Neural cell (in vitro differentiated cells): ENCODE data around the gene COL18A1. TPM values are rescaled to one million over a fixed set of nuclear protein-coding genes. Genes with fewer than 3 reads are reported as not detected.

Experiments used
- H2AFZ ChIP-seq: fragments of 200-600, 300-800 bp; sonication (generic), shearing (Covaris generic); 2 replicates; pipeline ENCODE4 v1.6.0; 2014; ENCODE audit warnings: low read depth, mild to moderate bottlenecking, antibody characterized with exemption, low read length, moderate library complexity
- H3F3A ChIP-seq: fragments of 200-600 bp; shearing (Covaris generic); 2 replicates; pipeline ENCODE4 v1.6.1; 2016; ENCODE audit warnings: mild to moderate bottlenecking, moderate library complexity, mixed read lengths, antibody characterized with exemption, low read length; ENCODE audit not compliant: insufficient read depth, poor library complexity, severe bottlenecking
- H3K27ac ChIP-seq: fragments of 200-600, 300-800 bp; sonication (generic), shearing (Covaris generic); 2 replicates; pipeline ENCODE4 v1.5.1; 2014; ENCODE audit warnings: mild to moderate bottlenecking, low read length, moderate library complexity
- H3K27me3 ChIP-seq: fragments of 300-800, 200-600 bp; sonication (generic), shearing (Covaris generic); 2 replicates; pipeline ENCODE4 v1.6.0; 2014; ENCODE audit warnings: mild to moderate bottlenecking, low read depth, low read length, moderate library complexity; ENCODE audit not compliant: insufficient read depth
- H3K36me3 ChIP-seq: fragments of 300-800, 200-600 bp; sonication (generic), shearing (Covaris generic); 2 replicates; pipeline ENCODE4 v1.5.1; 2014; ENCODE audit warnings: mild to moderate bottlenecking, antibody characterized with exemption, low read length, moderate library complexity; ENCODE audit not compliant: insufficient read depth
- H3K4me2 ChIP-seq: fragments of 300-800, 200-600 bp; sonication (generic), shearing (Covaris generic); 2 replicates; pipeline ENCODE4 v1.6.0; 2014; ENCODE audit warnings: mild to moderate bottlenecking, low read length
- H3K4me3 ChIP-seq: fragments of 300-800, 200-600 bp; sonication (generic), shearing (Covaris generic); 2 replicates; pipeline ENCODE4 v1.5.1; 2014; ENCODE audit warnings: mild to moderate bottlenecking, low read length, moderate library complexity
- H3K79me2 ChIP-seq: fragments of 200-600 bp; shearing (Covaris generic); replicated peaks from 2 replicates; pipeline ENCODE4 v1.6.0; 2014; ENCODE audit warnings: mild to moderate bottlenecking, low read length, moderate library complexity; ENCODE audit not compliant: insufficient read depth
- H3K9ac ChIP-seq: fragments of 300-800, 200-600 bp; sonication (generic), shearing (Covaris generic); 2 replicates; pipeline ENCODE4 v1.6.1; 2016; ENCODE audit warnings: mild to moderate bottlenecking, low read length, mixed read lengths
- H3K9me2 ChIP-seq: fragments of 200-600 bp; shearing (Covaris generic); 2 replicates; pipeline ENCODE4 v1.6.1; 2016; ENCODE audit warnings: mild to moderate bottlenecking, low read length, mixed read lengths; ENCODE audit not compliant: insufficient read depth
- H3K9me3 ChIP-seq: fragments of 200-600, 300-800 bp; sonication (generic), shearing (Covaris generic); 2 replicates; pipeline ENCODE4 v1.6.1; 2016; ENCODE audit warnings: mild to moderate bottlenecking, mixed run types, low read length, moderate library complexity, mixed read lengths
- H4K20me1 ChIP-seq: fragments of 200-600 bp; shearing (Covaris generic); 2 replicates; pipeline ENCODE4 v1.6.1; 2016; ENCODE audit warnings: mild to moderate bottlenecking, mixed run types; ENCODE audit not compliant: insufficient read depth
- EP300 ChIP-seq: fragments of 450-650 bp; conservative IDR thresholded peaks from 2 replicates; pipeline ENCODE4 v1.6.1; 2014; ENCODE audit warnings: antibody characterized with exemption, mild to moderate bottlenecking, moderate library complexity; ENCODE audit not compliant: poor library complexity, severe bottlenecking
- EZH2 ChIP-seq: fragments of 200-600, 300-800 bp; shearing (Covaris generic), sonication (generic); IDR thresholded peaks from 2 replicates; pipeline ENCODE4 v1.6.1; 2014; ENCODE audit warnings: antibody characterized with exemption, low read length, borderline replicate concordance, mild to moderate bottlenecking; ENCODE audit not compliant: insufficient read depth, poor library complexity, severe bottlenecking
- MXI1 ChIP-seq: fragments of 450-650 bp; conservative IDR thresholded peaks from 2 replicates; pipeline ENCODE4 v1.6.1; 2014; ENCODE audit warnings: antibody characterized with exemption, mild to moderate bottlenecking; ENCODE audit not compliant: poor library complexity, severe bottlenecking
- POLR2AphosphoS5 ChIP-seq: IDR thresholded peaks from 2 replicates; pipeline ENCODE4 v1.6.1; 2012
- RAD21 ChIP-seq: fragments of 450-650 bp; conservative IDR thresholded peaks from 2 replicates; pipeline ENCODE4 v1.6.1; 2014; ENCODE audit warnings: antibody characterized with exemption, mild to moderate bottlenecking, moderate library complexity
- REST ChIP-seq: IDR thresholded peaks from 2 replicates; pipeline ENCODE4 v1.6.1; 2012; ENCODE audit warnings: borderline replicate concordance
- SMC3 ChIP-seq: fragments of 450-650 bp; conservative IDR thresholded peaks from 2 replicates; pipeline ENCODE4 v1.6.1; 2014; ENCODE audit warnings: antibody characterized with exemption, mild to moderate bottlenecking, moderate library complexity; ENCODE audit not compliant: poor library complexity
- TAF1 ChIP-seq: IDR thresholded peaks from 2 replicates; pipeline ENCODE4 v1.6.1; 2012; ENCODE audit warnings: low read depth
- polyA plus RNA-seq: library from polyadenylated mRNA; depleted of rRNA; stranded (reverse); fragments of >200 nt; gene quantifications from 2 replicates; pipeline ENCODE4 v1.2.3, GENCODE V29; 2014
- TF ChIP-seq, protein P1 (sequence below): fragments of 450-650 bp; IDR thresholded peaks from 2 replicates; pipeline ENCODE4 v1.5.1; 2014; ENCODE audit warnings: antibody characterized with exemption, mild to moderate bottlenecking, moderate library complexity; ENCODE audit not compliant: poor library complexity, severe bottlenecking

Gene COL18A1
- polyA plus RNA-seq, 1 donor from 2014 or later, result 2.5 TPM

DNA sequence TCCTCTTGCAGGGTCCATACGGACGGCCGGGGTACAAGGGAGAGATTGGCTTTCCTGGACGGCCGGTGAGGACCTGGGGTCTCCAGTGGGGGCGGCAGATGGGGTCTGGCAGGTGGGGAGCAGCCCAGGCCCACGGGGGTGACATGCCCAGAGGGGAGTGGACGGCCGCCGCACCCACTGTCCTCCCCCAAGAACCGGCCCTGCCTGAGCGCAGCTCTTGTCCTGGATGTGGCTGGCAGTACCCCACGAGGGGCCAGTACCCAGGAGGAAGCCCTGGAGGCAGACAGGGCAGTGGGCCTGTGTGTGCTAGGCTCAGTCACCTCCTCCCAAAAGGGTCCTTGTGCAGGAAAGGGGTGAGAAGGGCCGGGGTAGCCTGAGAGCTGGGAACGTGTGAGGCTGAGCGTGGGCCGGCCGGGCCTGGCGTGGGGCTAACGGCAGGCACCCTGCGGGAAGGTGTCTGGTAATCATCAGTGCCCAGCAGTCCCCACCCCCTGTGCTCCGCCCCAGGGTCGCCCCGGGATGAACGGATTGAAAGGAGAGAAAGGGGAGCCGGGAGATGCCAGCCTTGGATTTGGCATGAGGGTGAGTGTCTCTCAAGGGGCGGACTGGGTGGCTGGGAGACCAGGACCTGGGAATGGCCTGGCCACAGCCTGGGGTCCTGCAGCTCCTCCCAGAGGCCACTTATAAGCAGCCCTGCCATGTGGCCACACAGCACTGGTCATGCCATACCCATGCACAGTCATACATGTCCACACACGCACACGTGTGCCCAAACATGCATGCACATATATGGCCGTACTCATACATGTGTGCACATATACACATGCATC, 90.1 kb downstream of the COL18A1 start:
- Histone ChIP-seq H3K79me2 (no peaks in the 10 kb centered on the region), H3K9me3 (no peaks in the 10 kb centered on the region), H4K20me1 (no peaks in the 10 kb centered on the region), H3K9ac (no peak overlapping the region), H3K27ac (no peak overlapping the region), H3K4me3 (no peak overlapping the region), H3K36me3 (no peaks in the 10 kb centered on the region), H3K9me2 (no peaks in the 10 kb centered on the region), H3F3A (no peaks in the 10 kb centered on the region), H3K4me2 (no peak overlapping the region), H2AFZ (no peak overlapping the region), H3K27me3 (no peaks in the 10 kb centered on the region)
- TF ChIP-seq TAF1 (no peak), EP300 (no peak), SMC3 (no peak), MXI1 (no peak), POLR2AphosphoS5 (no peak), REST (no peak), EZH2 (no peak), RAD21 (no peak)
- TF ChIP-seq, protein P1, sequence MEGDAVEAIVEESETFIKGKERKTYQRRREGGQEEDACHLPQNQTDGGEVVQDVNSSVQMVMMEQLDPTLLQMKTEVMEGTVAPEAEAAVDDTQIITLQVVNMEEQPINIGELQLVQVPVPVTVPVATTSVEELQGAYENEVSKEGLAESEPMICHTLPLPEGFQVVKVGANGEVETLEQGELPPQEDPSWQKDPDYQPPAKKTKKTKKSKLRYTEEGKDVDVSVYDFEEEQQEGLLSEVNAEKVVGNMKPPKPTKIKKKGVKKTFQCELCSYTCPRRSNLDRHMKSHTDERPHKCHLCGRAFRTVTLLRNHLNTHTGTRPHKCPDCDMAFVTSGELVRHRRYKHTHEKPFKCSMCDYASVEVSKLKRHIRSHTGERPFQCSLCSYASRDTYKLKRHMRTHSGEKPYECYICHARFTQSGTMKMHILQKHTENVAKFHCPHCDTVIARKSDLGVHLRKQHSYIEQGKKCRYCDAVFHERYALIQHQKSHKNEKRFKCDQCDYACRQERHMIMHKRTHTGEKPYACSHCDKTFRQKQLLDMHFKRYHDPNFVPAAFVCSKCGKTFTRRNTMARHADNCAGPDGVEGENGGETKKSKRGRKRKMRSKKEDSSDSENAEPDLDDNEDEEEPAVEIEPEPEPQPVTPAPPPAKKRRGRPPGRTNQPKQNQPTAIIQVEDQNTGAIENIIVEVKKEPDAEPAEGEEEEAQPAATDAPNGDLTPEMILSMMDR, result no peak

GRCh38 chr21:45496151-45496967, 91.4 kb downstream of the COL18A1 start:
- no peak overlapping the region for H3K9ac ChIP-seq
- no peak overlapping the region for H3K4me3 ChIP-seq
- H3K36me3 ChIP-seq, result no peaks in the 10 kb centered on the region
- H3K9me2 ChIP-seq, result no peaks in the 10 kb centered on the region
- H2AFZ ChIP-seq, result no peak overlapping the region
- no peaks in the 10 kb centered on the region for H3K79me2 ChIP-seq
- H3K4me2 ChIP-seq, result no peak overlapping the region
- no peaks in the 10 kb centered on the region for H4K20me1 ChIP-seq
- H3F3A ChIP-seq, result no peaks in the 10 kb centered on the region
- no peak overlapping the region for H3K27ac ChIP-seq
- no peaks in the 10 kb centered on the region for H3K27me3 ChIP-seq
- TF ChIP-seq, protein P1, result no peak
- TF ChIP-seq EP300, result no peak
- no peaks in the 10 kb centered on the region for H3K9me3 ChIP-seq
